Thyroid gland (tissue), 4 donors: ENCODE results near the gene SH3RF3. TPM values are rescaled to one million over a fixed set of nuclear protein-coding genes. Genes with fewer than 3 reads are reported as not detected.

Experiments used
- DNase-seq, 2 donors: peaks; one replicate each; pipeline ENCODE4 v3.0.0-alpha.2; 2019
- H3K27ac ChIP-seq, 3 donors: fragments of 200-600 bp; sonication (generic); 1 replicate in 2 of 3; 2 replicates in 1 of 3; pipeline ENCODE4 v1.5.1; 2016 to 2019; ENCODE audit warnings: mild to moderate bottlenecking in 1 of 3, moderate library complexity in 1 of 3
- H3K27me3 ChIP-seq: fragments of 200-600 bp; sonication (generic); one replicate; pipeline ENCODE4 v1.5.1; 2019
- H3K36me3 ChIP-seq, 2 donors: fragments of 200-600 bp; sonication (generic); one replicate each; pipeline ENCODE4 v1.5.1; 2016 to 2019
- H3K4me1 ChIP-seq, 2 donors: fragments of 200-600 bp; sonication (generic); one replicate each; pipeline ENCODE4 v1.5.1; 2017 to 2019
- H3K4me3 ChIP-seq, 3 donors: fragments of 200-600 bp; sonication (generic); replicated peaks in 1 of 3; 1 replicate in 2 of 3; 2 replicates in 1 of 3; pipeline ENCODE4 v1.5.1; 2016; ENCODE audit warnings: mild to moderate bottlenecking in 1 of 3
- H3K9me3 ChIP-seq: fragments of 200-600 bp; sonication (generic); one replicate; pipeline ENCODE4 v1.5.1; 2017
- POLR2A ChIP-seq, 2 donors: fragments of 450-650 bp; IDR thresholded peaks; one replicate each; pipeline ENCODE4 v1.6.1; 2017; ENCODE audit warnings: antibody characterized with exemption in 2 of 2, mild to moderate bottlenecking in 2 of 2, moderate library complexity in 1 of 2
- WGBS, 2 donors: methylation state at CpG; one replicate each; pipeline ENCODE4 v1.1.5; 2017; 5-methylcytosine and 5-hydroxymethylcytosine counted together
- intact Hi-C: fragments of 100-400 bp; cut with DNase I; formaldehyde crosslinking; loops from one replicate; pipeline ENCODE4 v1.15.1; 2023
- total RNA-seq, 4 donors: library from RNA; depleted of rRNA; stranded (reverse); fragments of >200 nt; gene quantifications; one replicate each; pipeline ENCODE4 v1.2.3, GENCODE V29; 2016
- TF ChIP-seq, protein P1 (sequence below), 6 experiments: fragments of 200-600 bp in 3 of 6; fragments of 450-650 bp in 3 of 6; sonication (generic) in 3 of 6; IDR thresholded peaks; one replicate each; pipeline ENCODE4 v1.5.1; 2016 to 2019; ENCODE audit warnings: antibody characterized with exemption in 6 of 6, mild to moderate bottlenecking in 2 of 6, inconsistent platforms in 1 of 6, moderate library complexity in 1 of 6

Gene SH3RF3
- total RNA-seq, 4 donors from 2014 or later: 2.1 to 7.4 (median 2.8) TPM

DNA sequence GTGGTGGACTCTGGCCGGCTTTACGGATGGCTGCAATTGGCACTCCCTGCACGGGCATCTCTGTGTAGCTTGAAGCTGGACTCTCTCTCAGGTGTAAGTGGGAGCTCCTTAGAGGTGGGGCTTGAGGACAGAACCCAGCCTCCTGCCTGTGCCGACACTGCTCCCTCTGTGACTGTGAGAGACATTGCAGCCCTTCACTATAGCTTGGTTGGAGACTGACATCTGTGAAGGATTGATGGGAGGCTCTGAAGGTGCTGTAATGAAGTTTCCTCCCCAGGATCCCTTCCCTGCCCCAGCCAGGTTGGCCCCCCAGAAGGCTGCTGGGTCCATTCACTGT, 166.7 kb downstream of the SH3RF3 start:
- TF ChIP-seq POLR2A (IDR thresholded peaks at IDR 0.05): no peak
- TF ChIP-seq, protein P1, sequence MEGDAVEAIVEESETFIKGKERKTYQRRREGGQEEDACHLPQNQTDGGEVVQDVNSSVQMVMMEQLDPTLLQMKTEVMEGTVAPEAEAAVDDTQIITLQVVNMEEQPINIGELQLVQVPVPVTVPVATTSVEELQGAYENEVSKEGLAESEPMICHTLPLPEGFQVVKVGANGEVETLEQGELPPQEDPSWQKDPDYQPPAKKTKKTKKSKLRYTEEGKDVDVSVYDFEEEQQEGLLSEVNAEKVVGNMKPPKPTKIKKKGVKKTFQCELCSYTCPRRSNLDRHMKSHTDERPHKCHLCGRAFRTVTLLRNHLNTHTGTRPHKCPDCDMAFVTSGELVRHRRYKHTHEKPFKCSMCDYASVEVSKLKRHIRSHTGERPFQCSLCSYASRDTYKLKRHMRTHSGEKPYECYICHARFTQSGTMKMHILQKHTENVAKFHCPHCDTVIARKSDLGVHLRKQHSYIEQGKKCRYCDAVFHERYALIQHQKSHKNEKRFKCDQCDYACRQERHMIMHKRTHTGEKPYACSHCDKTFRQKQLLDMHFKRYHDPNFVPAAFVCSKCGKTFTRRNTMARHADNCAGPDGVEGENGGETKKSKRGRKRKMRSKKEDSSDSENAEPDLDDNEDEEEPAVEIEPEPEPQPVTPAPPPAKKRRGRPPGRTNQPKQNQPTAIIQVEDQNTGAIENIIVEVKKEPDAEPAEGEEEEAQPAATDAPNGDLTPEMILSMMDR (IDR thresholded peaks at IDR 0.05): no peak
- Histone ChIP-seq H3K4me3 (no peak overlapping the region), H3K4me1 (no peaks in the 10 kb centered on the region), H3K27ac (no peak overlapping the region), H3K9me3 (no peaks in the 10 kb centered on the region), H3K27me3 (no peaks in the 10 kb centered on the region), H3K36me3 (no peaks in the 10 kb centered on the region)
- intact Hi-C loops: no loop called here
- 14 to 56% methylated on average over 1 to 4 of the region's 4 CpGs for WGBS, 2 donors
- DNase-seq: no peak

DNA sequence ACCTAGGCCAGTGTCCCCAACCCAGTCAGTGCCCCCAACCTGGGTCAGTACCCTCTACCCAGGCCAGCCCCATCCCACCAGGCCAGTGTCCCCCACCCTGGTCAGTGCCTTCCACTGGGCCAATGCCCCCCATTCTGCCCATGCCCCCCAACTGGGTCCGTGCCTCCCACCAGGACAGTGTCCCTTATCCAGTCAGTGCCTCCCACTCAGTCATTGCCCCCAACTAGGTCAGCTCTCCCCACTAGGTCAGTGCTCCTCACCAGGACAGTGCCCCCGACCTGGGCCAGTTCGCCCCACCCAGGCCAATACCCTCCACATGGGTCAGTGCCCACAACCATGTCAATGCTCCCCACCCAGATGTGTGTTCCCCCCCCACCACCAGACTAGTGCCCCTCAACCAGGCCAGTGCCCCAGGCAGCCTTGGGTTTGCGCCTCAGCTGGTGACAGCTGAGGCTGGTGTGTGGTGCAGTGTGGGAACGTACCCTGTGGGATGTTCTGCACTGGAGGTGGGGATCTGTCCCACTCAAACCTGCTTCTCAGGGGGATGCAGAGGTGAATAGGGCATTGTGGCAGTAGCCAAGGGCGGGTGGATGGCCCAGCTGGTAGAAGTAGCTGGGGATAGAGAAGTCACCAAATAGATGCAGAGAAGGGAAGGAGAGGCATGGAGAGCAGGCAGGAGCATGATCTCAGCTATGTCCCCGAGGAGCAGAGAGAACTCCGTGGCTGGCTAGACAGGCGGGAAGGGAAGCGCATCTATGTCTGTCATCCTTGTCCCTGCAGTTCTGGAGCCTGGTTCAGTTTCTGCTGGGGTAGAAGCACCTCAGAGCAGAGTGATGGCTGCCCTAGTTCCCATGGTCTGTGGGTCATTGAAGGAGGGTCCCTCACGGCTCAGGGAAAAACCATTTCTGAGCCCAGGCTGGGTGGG, 168.8 kb downstream of the SH3RF3 start:
- no peak overlapping the region for H3K4me3 ChIP-seq
- no peaks in the 10 kb centered on the region for H3K9me3 ChIP-seq
- no peaks in the 10 kb centered on the region for H3K27me3 ChIP-seq
- H3K27ac ChIP-seq: no peak overlapping the region
- intact Hi-C loops: no loop called here
- 87 to 90% methylated on average over 10 of the region's 11 CpGs for WGBS, 2 donors
- no peaks in the 10 kb centered on the region for H3K36me3 ChIP-seq
- DNase-seq: no peak
- TF ChIP-seq, protein P1 (IDR thresholded peaks at IDR 0.05): no peak
- no peak for TF ChIP-seq POLR2A (IDR thresholded peaks at IDR 0.05)
- H3K4me1 ChIP-seq: no peaks in the 10 kb centered on the region

DNA sequence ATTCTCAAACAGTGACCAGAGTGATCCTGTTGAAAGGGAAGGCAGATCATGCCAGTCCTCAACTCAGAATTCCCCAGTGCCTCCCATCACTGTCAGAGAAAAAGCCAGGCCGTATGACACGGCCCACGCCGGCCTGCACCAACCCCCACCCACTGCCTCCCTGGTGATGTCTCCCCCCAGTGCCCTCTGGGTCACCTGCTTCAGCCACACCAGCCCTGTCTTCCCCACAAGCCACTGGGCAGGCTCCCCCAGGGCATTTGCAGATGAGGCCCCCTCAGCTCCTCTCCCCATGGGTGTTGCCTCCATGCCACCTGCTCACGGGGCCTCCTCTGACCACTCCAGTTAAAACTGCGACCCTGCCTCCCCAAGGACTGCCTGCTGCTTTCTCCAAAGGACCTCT, 169.8 kb downstream of the SH3RF3 start:
- Histone ChIP-seq H3K9me3 (no peaks in the 10 kb centered on the region), H3K27me3 (no peaks in the 10 kb centered on the region), H3K4me3 (no peak overlapping the region), H3K36me3 (no peaks in the 10 kb centered on the region), H3K27ac (no peak overlapping the region), H3K4me1 (no peaks in the 10 kb centered on the region)
- intact Hi-C loops: no loop called here
- no peak for DNase-seq
- WGBS, 2 donors: 92 to 95% methylated on average over 2 to 6 of the region's 6 CpGs
- TF ChIP-seq POLR2A (IDR thresholded peaks at IDR 0.05): no peak
- TF ChIP-seq, protein P1 (IDR thresholded peaks at IDR 0.05): no peak

DNA sequence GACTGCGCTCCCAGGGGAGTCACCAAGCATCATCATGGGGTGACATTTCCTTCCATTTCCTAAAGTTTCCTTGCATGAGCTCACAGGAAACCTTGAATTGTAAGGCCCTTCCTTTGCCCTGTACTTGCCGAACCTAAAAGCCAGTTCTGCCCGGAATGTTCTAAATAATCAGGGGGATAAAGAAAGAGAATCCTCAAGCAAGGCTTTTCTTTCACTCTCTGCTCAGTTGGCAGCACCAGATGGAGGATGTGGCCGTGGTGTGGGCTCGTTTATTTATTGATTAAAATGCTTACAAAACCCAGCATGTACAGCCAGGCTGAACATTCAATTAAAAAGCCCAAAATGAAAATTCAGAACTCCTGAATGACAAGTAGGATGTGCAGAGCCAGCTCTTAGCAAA, 170.5 kb downstream of the SH3RF3 start:
- no peak for DNase-seq
- TF ChIP-seq POLR2A (IDR thresholded peaks at IDR 0.05): no peak
- TF ChIP-seq, protein P1 (IDR thresholded peaks at IDR 0.05): no peak

DNA sequence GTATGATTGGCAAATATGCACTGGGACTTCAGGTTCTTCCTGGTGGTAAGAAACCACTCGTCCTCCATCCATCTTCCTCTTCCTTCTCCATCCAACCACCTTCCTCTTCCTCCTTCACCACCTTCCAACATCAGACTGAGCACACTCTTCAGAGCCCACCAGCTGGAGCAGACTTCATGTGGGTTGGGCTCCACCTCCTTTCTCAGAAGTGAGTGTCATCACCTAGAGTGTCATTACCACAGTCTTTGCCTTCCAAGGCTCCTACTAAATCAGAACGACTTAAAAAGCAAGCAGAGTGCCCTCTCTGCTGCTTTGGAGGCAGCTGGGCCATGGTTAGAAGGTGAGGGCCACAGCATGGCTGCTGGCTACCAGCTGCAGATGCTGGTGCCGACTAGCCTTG, 171.6 kb downstream of the SH3RF3 start:
- DNase-seq: no peak
- H3K27ac ChIP-seq: no peak overlapping the region
- H3K9me3 ChIP-seq: no peaks in the 10 kb centered on the region
- H3K4me3 ChIP-seq: no peak overlapping the region
- H3K4me1 ChIP-seq: no peaks in the 10 kb centered on the region
- no peaks in the 10 kb centered on the region for H3K27me3 ChIP-seq
- H3K36me3 ChIP-seq: no peaks in the 10 kb centered on the region
- WGBS, 2 donors: 70 to 75% methylated on average over 3 of the region's 3 CpGs
- intact Hi-C loops: no loop called here
- TF ChIP-seq, protein P1 (IDR thresholded peaks at IDR 0.05): no peak
- TF ChIP-seq POLR2A (IDR thresholded peaks at IDR 0.05): no peak

More for the DNA sequence above, 170.5 kb downstream of the SH3RF3 start:
- Histone ChIP-seq H3K4me1 (no peaks in the 10 kb centered on the region), H3K4me3 (no peak overlapping the region), H3K27me3 (no peaks in the 10 kb centered on the region), H3K27ac (no peak overlapping the region), H3K9me3 (no peaks in the 10 kb centered on the region), H3K36me3 (no peaks in the 10 kb centered on the region)
- WGBS, 2 donors: 76 to 83% methylated on average over 5 of the region's 5 CpGs
- intact Hi-C loops: no loop called here
